ENCODE measurements around the gene S100A7A.
A peak's percentile ranks its signal among the peaks of the same experiment; 100 is the strongest.

The S100A7A gene

GRCh38 chr1:153384958-153385580 lies 31.3 kb upstream of the S100A7A start:
- Histone ChIP-seq H3K4me1 (ENCODE audit: insufficient read depth, poor library complexity, severe bottlenecking) (peaks cover 13% of the 10 kb centered on the region), H3K27ac (ENCODE audit: poor library complexity, severe bottlenecking) (no peak overlapping the region), H3K9me3 (ENCODE audit: severe bottlenecking) (peaks cover 3% of the 10 kb centered on the region), H3K27me3 (ENCODE audit: insufficient read depth, poor library complexity, severe bottlenecking) (no peaks in the 10 kb centered on the region), H3K4me3 (ENCODE audit: severe bottlenecking) (no peak overlapping the region), H3K36me3 (ENCODE audit: low read depth) (no peaks in the 10 kb centered on the region)
- DNase-seq (ENCODE audit: low spot score) (no peak), ATAC-seq (ENCODE audit: low read depth) (no peak)
- no peak for TF ChIP-seq CTCF (IDR thresholded peaks at IDR 0.05; ENCODE audit: poor library complexity, severe bottlenecking)

DNA sequence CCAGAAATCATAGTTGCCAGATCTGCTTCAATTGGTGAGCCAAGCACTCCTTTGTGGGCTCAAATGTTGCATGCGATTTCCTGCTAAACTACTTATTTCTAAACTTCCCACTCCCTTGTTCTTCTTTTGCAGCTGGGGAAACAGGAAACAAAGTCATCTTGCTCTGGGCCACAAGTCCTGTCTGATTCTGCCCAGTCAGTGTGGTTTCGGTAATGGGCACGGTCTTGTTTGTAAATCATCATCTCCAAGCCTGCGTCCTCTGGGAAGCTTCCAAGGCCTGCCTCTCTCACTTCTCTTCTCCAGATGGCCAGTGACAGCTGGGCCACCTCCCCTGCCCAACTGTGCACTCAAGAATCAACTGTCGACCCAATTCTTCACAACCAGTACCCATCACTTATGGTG lies 29.8 kb upstream of the S100A7A start:
- no peak for DNase-seq (ENCODE audit: low spot score)
- peaks cover 27% of the 10 kb centered on the region for H3K4me1 ChIP-seq (ENCODE audit: insufficient read depth, poor library complexity, severe bottlenecking)
- no peak overlapping the region for H3K4me3 ChIP-seq (ENCODE audit: severe bottlenecking)
- H3K36me3 ChIP-seq (ENCODE audit: low read depth), result no peaks in the 10 kb centered on the region
- TF ChIP-seq CTCF (IDR thresholded peaks at IDR 0.05; ENCODE audit: poor library complexity, severe bottlenecking), result no peak
- H3K27me3 ChIP-seq (ENCODE audit: insufficient read depth, poor library complexity, severe bottlenecking), result no peaks in the 10 kb centered on the region
- peaks cover under 1% of the 10 kb centered on the region for H3K9me3 ChIP-seq (ENCODE audit: severe bottlenecking)
- H3K27ac ChIP-seq (ENCODE audit: poor library complexity, severe bottlenecking), result peak overlapping the region; percentile 45
- ATAC-seq (ENCODE audit: low read depth), result peak; percentile 57

DNA sequence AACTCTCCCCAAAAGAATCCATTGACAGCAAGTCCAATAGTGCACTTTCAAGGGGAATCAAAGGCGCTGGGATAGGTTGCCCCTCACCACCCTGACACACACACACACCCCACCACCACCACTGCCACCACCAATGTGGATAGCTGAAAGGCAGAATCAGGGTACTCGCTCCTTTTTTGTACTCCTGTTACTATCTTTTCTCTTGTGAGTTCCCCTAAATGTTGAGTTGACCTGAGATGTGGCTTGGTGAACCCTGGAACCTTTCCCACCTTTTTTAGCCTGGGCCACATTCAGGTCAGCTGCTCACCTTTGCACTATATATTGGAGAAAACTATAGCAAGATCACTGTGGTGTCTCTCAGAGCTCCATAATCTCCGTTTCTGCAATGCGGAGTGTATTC lies 29.3 kb upstream of the S100A7A start:
- Histone ChIP-seq H3K27me3 (ENCODE audit: insufficient read depth, poor library complexity, severe bottlenecking) (no peaks in the 10 kb centered on the region), H3K27ac (ENCODE audit: poor library complexity, severe bottlenecking) (peak overlapping the region; percentile 45)
- no peak for TF ChIP-seq CTCF (IDR thresholded peaks at IDR 0.05; ENCODE audit: poor library complexity, severe bottlenecking)

GRCh38 chr1:153387785-153388184 lies 28.5 kb upstream of the S100A7A start:
- ATAC-seq (ENCODE audit: low read depth), result no peak
- no peak overlapping the region for H3K4me3 ChIP-seq (ENCODE audit: severe bottlenecking)
- no peak for TF ChIP-seq CTCF (IDR thresholded peaks at IDR 0.05; ENCODE audit: poor library complexity, severe bottlenecking)

More for the DNA sequence above, 29.3 kb upstream of the S100A7A start:
- no peaks in the 10 kb centered on the region for H3K9me3 ChIP-seq (ENCODE audit: severe bottlenecking)
- no peak overlapping the region for H3K4me3 ChIP-seq (ENCODE audit: severe bottlenecking)
- H3K4me1 ChIP-seq (ENCODE audit: insufficient read depth, poor library complexity, severe bottlenecking), result peaks cover 27% of the 10 kb centered on the region
- H3K36me3 ChIP-seq (ENCODE audit: low read depth), result no peaks in the 10 kb centered on the region
- DNase-seq (ENCODE audit: low spot score) (no peak), ATAC-seq (ENCODE audit: low read depth) (no peak)

GRCh38 chr1:153389401-153389800 lies 26.9 kb upstream of the S100A7A start:
- Histone ChIP-seq H3K4me3 (ENCODE audit: severe bottlenecking) (no peak overlapping the region), H3K36me3 (ENCODE audit: low read depth) (no peaks in the 10 kb centered on the region), H3K9me3 (ENCODE audit: severe bottlenecking) (no peaks in the 10 kb centered on the region), H3K27me3 (ENCODE audit: insufficient read depth, poor library complexity, severe bottlenecking) (no peaks in the 10 kb centered on the region), H3K4me1 (ENCODE audit: insufficient read depth, poor library complexity, severe bottlenecking) (peaks cover 27% of the 10 kb centered on the region), H3K27ac (ENCODE audit: poor library complexity, severe bottlenecking) (no peak overlapping the region)
- ATAC-seq (ENCODE audit: low read depth) (no peak), DNase-seq (ENCODE audit: low spot score) (no peak)
- no peak for TF ChIP-seq CTCF (IDR thresholded peaks at IDR 0.05; ENCODE audit: poor library complexity, severe bottlenecking)

More at GRCh38 chr1:153387785-153388184, 28.5 kb upstream of the S100A7A start:
- no peaks in the 10 kb centered on the region for H3K27me3 ChIP-seq (ENCODE audit: insufficient read depth, poor library complexity, severe bottlenecking)
- no peak overlapping the region for H3K27ac ChIP-seq (ENCODE audit: poor library complexity, severe bottlenecking)
- DNase-seq (ENCODE audit: low spot score), result no peak
- peaks cover 27% of the 10 kb centered on the region for H3K4me1 ChIP-seq (ENCODE audit: insufficient read depth, poor library complexity, severe bottlenecking)
- H3K36me3 ChIP-seq (ENCODE audit: low read depth), result no peaks in the 10 kb centered on the region
- H3K9me3 ChIP-seq (ENCODE audit: severe bottlenecking), result no peaks in the 10 kb centered on the region
